Brain microvascular endothelial cell (primary cell): Measurements from ENCODE around the gene HDAC9.

Source experiments
- DNase-seq: peaks from one replicate; pipeline ENCODE4 v3.0.0-alpha.2; 2020
- H3K27ac ChIP-seq: fragments of 250-450 bp; sonication (Bioruptor Pico); 2 replicates; pipeline ENCODE4 v1.5.1; 2020; ENCODE audit warnings: mild to moderate bottlenecking, moderate library complexity
- H3K27me3 ChIP-seq: fragments of 250-450 bp; sonication (Bioruptor Pico); replicated peaks from 2 replicates; pipeline ENCODE4 v1.5.1; 2020; ENCODE audit warnings: mild to moderate bottlenecking
- H3K36me3 ChIP-seq: fragments of 250-450 bp; sonication (Bioruptor Pico); replicated peaks from 2 replicates; pipeline ENCODE4 v1.5.1; 2020; ENCODE audit warnings: mild to moderate bottlenecking
- H3K4me3 ChIP-seq: 2 replicates; pipeline ENCODE4 v1.5.1; 2011; ENCODE audit warnings: low read depth, mild to moderate bottlenecking, control low read depth, low read length, moderate library complexity
- in situ Hi-C: cut with HindIII; loops from 2 replicates; pipeline ENCODE4 v1.10.0; 2017; ENCODE audit warnings: low sequenced_read_pairs, low pct_ligation_motif_present
- TF ChIP-seq, protein P1 (sequence below): IDR thresholded peaks from 2 replicates; pipeline ENCODE4 v1.5.1; 2011; ENCODE audit warnings: low read depth, mild to moderate bottlenecking, moderate library complexity, low read length, control low read depth, inconsistent platforms; ENCODE audit errors: missing control alignments

The HDAC9 gene

DNA sequence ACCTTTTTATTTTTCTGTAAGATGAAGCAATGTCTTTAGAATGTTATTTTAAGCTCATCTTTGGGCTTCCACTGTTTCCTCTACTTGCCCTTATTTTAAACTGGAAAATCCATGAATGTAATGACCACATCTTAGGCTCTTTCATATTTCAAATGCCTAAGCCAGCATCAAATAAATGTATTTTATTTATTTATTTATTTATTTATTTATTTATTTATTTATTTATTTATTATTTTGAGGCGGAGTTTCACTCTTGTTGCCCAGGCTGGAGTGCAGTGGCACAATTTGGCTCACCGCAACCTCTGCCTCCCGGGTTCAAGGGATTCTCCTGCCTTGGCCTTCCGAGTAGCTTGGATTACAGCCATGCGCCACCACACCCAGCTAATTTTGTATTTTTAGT lies 69.2 kb downstream of the HDAC9 start:
- Histone ChIP-seq H3K36me3 (no peaks in the 10 kb centered on the region), H3K4me3 (no peak overlapping the region), H3K27me3 (no peaks in the 10 kb centered on the region), H3K27ac (no peak overlapping the region)
- TF ChIP-seq, protein P1, sequence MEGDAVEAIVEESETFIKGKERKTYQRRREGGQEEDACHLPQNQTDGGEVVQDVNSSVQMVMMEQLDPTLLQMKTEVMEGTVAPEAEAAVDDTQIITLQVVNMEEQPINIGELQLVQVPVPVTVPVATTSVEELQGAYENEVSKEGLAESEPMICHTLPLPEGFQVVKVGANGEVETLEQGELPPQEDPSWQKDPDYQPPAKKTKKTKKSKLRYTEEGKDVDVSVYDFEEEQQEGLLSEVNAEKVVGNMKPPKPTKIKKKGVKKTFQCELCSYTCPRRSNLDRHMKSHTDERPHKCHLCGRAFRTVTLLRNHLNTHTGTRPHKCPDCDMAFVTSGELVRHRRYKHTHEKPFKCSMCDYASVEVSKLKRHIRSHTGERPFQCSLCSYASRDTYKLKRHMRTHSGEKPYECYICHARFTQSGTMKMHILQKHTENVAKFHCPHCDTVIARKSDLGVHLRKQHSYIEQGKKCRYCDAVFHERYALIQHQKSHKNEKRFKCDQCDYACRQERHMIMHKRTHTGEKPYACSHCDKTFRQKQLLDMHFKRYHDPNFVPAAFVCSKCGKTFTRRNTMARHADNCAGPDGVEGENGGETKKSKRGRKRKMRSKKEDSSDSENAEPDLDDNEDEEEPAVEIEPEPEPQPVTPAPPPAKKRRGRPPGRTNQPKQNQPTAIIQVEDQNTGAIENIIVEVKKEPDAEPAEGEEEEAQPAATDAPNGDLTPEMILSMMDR = no peak
- in situ Hi-C loops = no loop called here
- no peak for DNase-seq

DNA sequence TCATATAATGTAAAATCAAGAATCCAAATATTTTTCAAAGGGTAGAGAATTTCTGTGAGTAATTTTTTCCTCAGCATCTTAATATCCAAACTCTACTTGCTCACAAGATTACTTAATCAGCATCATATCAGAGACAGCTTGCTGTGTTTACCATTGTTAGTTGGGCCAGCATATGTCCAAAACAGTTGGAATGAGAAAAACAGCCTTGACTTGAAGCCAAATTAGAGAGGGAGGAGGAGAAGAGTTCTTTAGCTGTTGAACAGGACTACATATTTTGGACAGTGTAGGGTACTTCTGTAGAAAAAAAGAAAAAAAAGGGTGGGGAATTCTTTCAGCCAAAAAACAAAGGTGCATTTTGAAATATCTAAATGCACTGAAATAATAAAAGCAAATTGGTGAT lies 69.8 kb downstream of the HDAC9 start:
- H3K36me3 ChIP-seq = no peaks in the 10 kb centered on the region
- in situ Hi-C loops = no loop called here
- no peak for DNase-seq
- TF ChIP-seq, protein P1 = no peak
- H3K27ac ChIP-seq = no peak overlapping the region
- no peak overlapping the region for H3K4me3 ChIP-seq
- no peaks in the 10 kb centered on the region for H3K27me3 ChIP-seq

DNA sequence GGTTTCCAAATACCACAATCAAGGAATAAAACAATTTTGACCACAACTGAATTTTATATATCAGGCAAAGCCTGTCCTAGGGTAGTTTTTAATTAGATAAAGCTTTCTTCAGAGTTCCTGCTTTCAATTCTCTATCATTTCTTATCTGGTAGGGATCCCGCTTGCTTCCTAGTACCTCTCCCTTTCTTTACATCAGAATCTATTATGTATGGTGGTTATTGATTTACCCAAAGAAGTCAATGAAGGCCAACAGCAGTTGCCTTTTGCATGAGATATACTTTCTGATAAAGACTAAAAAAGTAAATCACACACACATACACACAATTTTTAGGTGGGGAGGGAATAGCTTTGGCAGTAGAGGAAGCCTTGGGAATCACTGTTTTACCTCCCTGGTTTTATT lies 70.7 kb downstream of the HDAC9 start:
- TF ChIP-seq, protein P1 = no peak
- no peak for DNase-seq
- in situ Hi-C loops = no loop called here

DNA sequence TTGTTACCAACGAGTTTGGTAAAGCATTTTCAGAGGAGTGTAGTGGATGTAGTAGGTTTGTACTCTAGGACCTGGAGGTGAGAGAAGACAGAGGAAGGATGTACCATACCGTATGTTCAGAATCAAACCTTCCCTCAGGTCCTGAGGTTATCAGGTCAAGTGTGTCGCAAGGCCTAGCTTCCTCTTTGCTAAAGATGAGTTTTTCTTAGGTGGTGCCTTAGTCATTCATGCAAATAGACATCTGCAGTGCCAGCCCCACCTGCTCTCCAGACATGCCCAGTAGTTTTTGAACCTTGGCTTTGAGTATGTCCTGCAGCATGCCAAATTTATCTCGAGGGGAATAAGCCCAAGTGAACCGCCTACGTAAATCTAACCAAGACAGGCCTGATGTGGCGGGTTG lies 71.3 kb downstream of the HDAC9 start:
- TF ChIP-seq, protein P1 = no peak

More for the DNA sequence above, 70.7 kb downstream of the HDAC9 start:
- H3K27ac ChIP-seq = no peak overlapping the region
- H3K36me3 ChIP-seq = no peaks in the 10 kb centered on the region
- H3K4me3 ChIP-seq = no peak overlapping the region
- H3K27me3 ChIP-seq = no peaks in the 10 kb centered on the region

DNA sequence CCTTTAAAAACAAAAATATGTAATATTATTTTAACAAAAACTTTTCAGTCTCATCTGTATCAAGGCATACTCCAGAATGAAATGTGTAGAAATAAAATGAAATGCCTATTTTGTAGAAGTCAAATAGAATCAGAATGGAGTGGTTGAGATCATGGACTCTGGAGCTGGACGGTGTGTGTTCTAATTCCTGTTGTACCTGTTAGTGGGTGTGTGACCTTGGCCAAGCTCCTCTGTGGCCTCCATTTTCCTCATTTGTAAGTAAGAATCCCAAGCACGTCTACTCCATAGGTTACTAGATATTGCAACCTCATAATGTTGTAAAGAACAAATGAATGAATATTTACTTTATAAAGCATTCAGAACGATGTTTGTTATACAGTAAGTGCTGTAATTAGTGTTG lies 74.9 kb downstream of the HDAC9 start:
- Histone ChIP-seq H3K36me3 (no peaks in the 10 kb centered on the region), H3K27ac (no peak overlapping the region), H3K4me3 (no peak overlapping the region), H3K27me3 (no peaks in the 10 kb centered on the region)
- TF ChIP-seq, protein P1 = no peak
- in situ Hi-C loops = no loop called here
- DNase-seq = no peak

More for the DNA sequence above, 71.3 kb downstream of the HDAC9 start:
- no peak overlapping the region for H3K27ac ChIP-seq
- no peaks in the 10 kb centered on the region for H3K27me3 ChIP-seq
- H3K36me3 ChIP-seq = no peaks in the 10 kb centered on the region
- in situ Hi-C loops = no loop called here
- no peak for DNase-seq
- no peak overlapping the region for H3K4me3 ChIP-seq

DNA sequence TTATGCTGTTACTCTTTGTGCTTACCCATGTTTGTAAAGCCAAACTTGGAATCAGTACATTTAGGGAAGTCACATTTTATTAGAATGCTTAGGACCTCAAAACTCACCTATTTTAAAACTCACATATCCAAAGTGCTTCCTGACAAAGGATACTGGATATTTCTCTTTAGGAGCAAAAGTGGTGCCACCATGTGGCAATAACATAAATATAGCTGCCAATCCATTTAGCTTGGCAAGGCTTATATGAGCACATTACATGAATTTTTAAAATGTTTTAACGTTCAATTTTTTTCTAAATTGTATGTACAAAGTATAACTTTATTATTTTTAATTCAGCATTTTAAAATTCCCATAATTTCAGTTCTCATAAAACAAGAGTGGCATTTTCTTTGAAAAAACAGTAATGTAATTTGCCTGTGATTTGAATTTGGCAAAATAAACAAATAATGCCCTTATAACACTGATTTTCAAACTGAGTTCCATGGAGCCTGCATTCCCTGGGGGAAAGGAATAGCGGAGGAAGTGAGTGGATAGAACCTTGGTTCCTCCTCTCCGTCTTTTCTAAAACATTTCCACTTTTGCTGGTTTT lies 75.4 kb downstream of the HDAC9 start:
- in situ Hi-C loops = no loop called here
- H3K27ac ChIP-seq = no peak overlapping the region
- no peaks in the 10 kb centered on the region for H3K36me3 ChIP-seq
- peak; percentile 31 for DNase-seq
- no peak overlapping the region for H3K4me3 ChIP-seq
- no peaks in the 10 kb centered on the region for H3K27me3 ChIP-seq
- TF ChIP-seq, protein P1 = peak; percentile 34
